Mesodermal cell (in vitro differentiated cells): ENCODE results near the gene GNL3.
A peak's percentile ranks its signal among the peaks of the same experiment; 100 is the strongest.

ENCODE experiments used
- H3K27ac ChIP-seq: 2 replicates; pipeline ENCODE4 v1.7.0; 2013; ENCODE audit warnings: mild to moderate bottlenecking, low read depth, low read length, moderate library complexity; ENCODE audit not compliant: severe bottlenecking
- H3K36me3 ChIP-seq: 2 replicates; pipeline ENCODE4 v1.7.1; 2013; ENCODE audit warnings: mild to moderate bottlenecking, low read length, moderate library complexity; ENCODE audit not compliant: control insufficient read depth, insufficient read depth
- H3K4me1 ChIP-seq: one replicate; pipeline ENCODE4 v1.7.1; 2013; ENCODE audit warnings: mild to moderate bottlenecking, low read length; ENCODE audit not compliant: insufficient read depth, control insufficient read depth, poor library complexity, severe bottlenecking
- H3K4me3 ChIP-seq: 2 replicates; pipeline ENCODE4 v1.7.0; 2013; ENCODE audit warnings: low read length, control low read depth, mild to moderate bottlenecking; ENCODE audit not compliant: insufficient read depth, poor library complexity, severe bottlenecking; ENCODE audit errors: extremely low read depth
- H3K9me3 ChIP-seq: 2 replicates; pipeline ENCODE4 v1.7.1; 2013; ENCODE audit warnings: mild to moderate bottlenecking, low read length, moderate library complexity; ENCODE audit not compliant: control insufficient read depth
- WGBS, 2 experiments: methylation state at CpG; one replicate each; pipeline ENCODE4 v1.1.5; 2013; ENCODE audit warnings: missing lambda C conversion rate in 2 of 2; ENCODE audit not compliant: insufficient coverage in 2 of 2; 5-methylcytosine and 5-hydroxymethylcytosine counted together

Gene GNL3

GRCh38 chr3:52685285-52685708, 535 bp upstream of the GNL3 start:
- Histone ChIP-seq H3K27ac (peak overlapping the region; percentile 97), H3K9me3 (no peaks in the 10 kb centered on the region), H3K4me3 (peak overlapping the region; percentile 90), H3K4me1 (peaks cover 5% of the 10 kb centered on the region), H3K36me3 (peaks cover 53% of the 10 kb centered on the region)
- 0% methylated on average over 14 to 21 of the region's 41 CpGs for WGBS, 2 experiments

GRCh38 chr3:52688266-52688665, 2.4 kb downstream of the GNL3 start:
- no peak overlapping the region for H3K4me3 ChIP-seq
- H3K27ac ChIP-seq: no peak overlapping the region
- H3K4me1 ChIP-seq: peaks cover 5% of the 10 kb centered on the region
- H3K9me3 ChIP-seq: no peaks in the 10 kb centered on the region
- H3K36me3 ChIP-seq: peaks cover 67% of the 10 kb centered on the region
- WGBS, 2 experiments: 91 to 94% methylated on average over 3 to 4 of the region's 6 CpGs

- Histone ChIP-seq H3K4me1 (peaks cover 5% of the 10 kb centered on the region), H3K4me3 (no peak overlapping the region), H3K9me3 (no peaks in the 10 kb centered on the region), H3K36me3 (peaks cover 75% of the 10 kb centered on the region), H3K27ac (no peak overlapping the region)
- WGBS, 2 experiments: 100% methylated on average over 1 to 2 of the region's 3 CpGs
These were observed 3.3 kb downstream of the GNL3 start for GRCh38 chr3:52689151-52689550.

GRCh38 chr3:52690560-52690959, 4.7 kb downstream of the GNL3 start:
- Histone ChIP-seq H3K4me1 (peaks cover 5% of the 10 kb centered on the region), H3K9me3 (no peaks in the 10 kb centered on the region), H3K36me3 (peaks cover 87% of the 10 kb centered on the region), H3K27ac (no peak overlapping the region), H3K4me3 (no peak overlapping the region)
- 91 to 100% methylated on average over 2 of the region's 2 CpGs for WGBS, 2 experiments

GRCh38 chr3:52693071-52693470, 7.2 kb downstream of the GNL3 start:
- peaks cover 98% of the 10 kb centered on the region for H3K36me3 ChIP-seq
- H3K4me1 ChIP-seq: no peaks in the 10 kb centered on the region
- H3K9me3 ChIP-seq: no peaks in the 10 kb centered on the region
- no peak overlapping the region for H3K4me3 ChIP-seq
- H3K27ac ChIP-seq: peak overlapping the region; percentile 26

GRCh38 chr3:52694528-52695189, 8.8 kb downstream of the GNL3 start:
- Histone ChIP-seq H3K36me3 (peaks cover 91% of the 10 kb centered on the region), H3K27ac (no peak overlapping the region)
- WGBS, 2 experiments: 95 to 98% methylated on average over 4 to 5 of the region's 7 CpGs

GRCh38 chr3:52695798-52696671, 10.2 kb downstream of the GNL3 start:
- WGBS, 2 experiments: 86 to 90% methylated on average over 2 of the region's 4 CpGs
- Histone ChIP-seq H3K36me3 (peaks cover 82% of the 10 kb centered on the region), H3K27ac (peak overlapping the region; percentile 6)

More at GRCh38 chr3:52694528-52695189, 8.8 kb downstream of the GNL3 start:
- no peaks in the 10 kb centered on the region for H3K4me1 ChIP-seq
- no peaks in the 10 kb centered on the region for H3K9me3 ChIP-seq
- no peak overlapping the region for H3K4me3 ChIP-seq

GRCh38 chr3:52696830-52697631, 11.2 kb downstream of the GNL3 start:
- Histone ChIP-seq H3K36me3 (peaks cover 76% of the 10 kb centered on the region), H3K27ac (peak overlapping the region; percentile 49), H3K4me1 (no peaks in the 10 kb centered on the region), H3K4me3 (no peak overlapping the region), H3K9me3 (no peaks in the 10 kb centered on the region)
- WGBS, 2 experiments: 100% methylated on average over 1 of the region's 2 CpGs; no CpG with 5 or more reads in 1 of the 2 experiments

More at GRCh38 chr3:52695798-52696671, 10.2 kb downstream of the GNL3 start:
- Histone ChIP-seq H3K4me1 (no peaks in the 10 kb centered on the region), H3K4me3 (no peak overlapping the region), H3K9me3 (no peaks in the 10 kb centered on the region)

- peaks cover 73% of the 10 kb centered on the region for H3K36me3 ChIP-seq
- no peaks in the 10 kb centered on the region for H3K4me1 ChIP-seq
- no peak overlapping the region for H3K4me3 ChIP-seq
- H3K27ac ChIP-seq: peak overlapping the region; percentile 49
- WGBS, 2 experiments: 100% methylated on average over 1 to 2 of the region's 4 CpGs
- H3K9me3 ChIP-seq: no peaks in the 10 kb centered on the region
These were observed 11.8 kb downstream of the GNL3 start for GRCh38 chr3:52697632-52697965.

GRCh38 chr3:52703341-52703740, 17.5 kb downstream of the GNL3 start:
- no peaks in the 10 kb centered on the region for H3K9me3 ChIP-seq
- peaks cover 34% of the 10 kb centered on the region for H3K36me3 ChIP-seq
- no peak overlapping the region for H3K4me3 ChIP-seq
- H3K27ac ChIP-seq: no peak overlapping the region
- WGBS, 2 experiments: 88 to 100% methylated on average over 1 to 2 of the region's 7 CpGs
- no peaks in the 10 kb centered on the region for H3K4me1 ChIP-seq
